Renal cortical epithelial cell (primary cell): ENCODE results near the gene PTPN7. TPM values are rescaled to one million over a fixed set of nuclear protein-coding genes. Genes with fewer than 3 reads are reported as not detected.
"Not testable (repeated sequence)": the region's sequence is repeated elsewhere in the genome, so short reads cannot be mapped to it uniquely, and the experiment has no call there.

Experiments
- DNase-seq: peaks from one replicate; pipeline ENCODE4 v3.0.0-alpha.2; 2011; ENCODE audit warnings: low read depth
- total RNA-seq: library from RNA; depleted of rRNA; stranded (reverse); fragments of >200 nt; gene quantifications from 2 replicates; pipeline ENCODE4 v1.2.3, GENCODE V29; 2014

PTPN7 gene
- total RNA-seq, 1 donor from 2014 or later: not detected

- no peak for DNase-seq
Measured at GRCh38 chr1:202189918-202190715, 29.7 kb upstream of the PTPN7 start.

- DNase-seq: peak; percentile 21
Measured at GRCh38 chr1:202189001-202189790, 28.8 kb upstream of the PTPN7 start.

GRCh38 chr1:202187697-202188407 lies 27.4 kb upstream of the PTPN7 start:
- DNase-seq: no peak

DNA sequence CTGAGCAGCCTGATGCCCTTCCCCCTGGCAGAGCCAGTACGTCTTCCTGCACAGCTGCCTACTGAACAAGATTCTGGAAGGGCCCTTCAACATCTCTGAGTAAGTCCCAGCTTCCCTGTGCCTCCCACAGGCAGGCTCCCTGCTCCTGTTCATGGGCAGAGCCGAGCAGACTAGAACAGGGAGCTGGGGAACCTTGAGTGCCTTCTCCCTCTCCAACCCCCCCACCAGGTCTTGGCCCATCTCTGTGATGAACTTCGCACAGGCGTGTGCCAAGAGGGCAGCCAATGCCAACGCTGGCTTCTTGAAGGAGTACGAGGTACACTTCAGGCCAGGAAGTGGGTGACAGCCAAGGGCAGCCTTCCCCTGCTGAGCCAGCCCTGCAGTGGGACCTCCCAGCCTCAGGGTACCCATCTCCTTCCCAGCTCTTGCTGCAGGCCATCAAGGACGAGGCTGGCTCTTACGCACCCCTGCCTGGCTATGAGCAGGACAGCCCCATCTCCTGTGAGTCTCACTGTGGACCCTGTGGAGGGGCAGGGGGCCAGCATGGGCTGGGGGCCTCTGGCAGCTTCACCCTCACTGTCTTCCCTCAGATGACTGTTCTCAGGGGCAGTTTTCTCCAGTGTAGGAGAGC lies 26.8 kb upstream of the PTPN7 start:
- DNase-seq: no peak

DNA sequence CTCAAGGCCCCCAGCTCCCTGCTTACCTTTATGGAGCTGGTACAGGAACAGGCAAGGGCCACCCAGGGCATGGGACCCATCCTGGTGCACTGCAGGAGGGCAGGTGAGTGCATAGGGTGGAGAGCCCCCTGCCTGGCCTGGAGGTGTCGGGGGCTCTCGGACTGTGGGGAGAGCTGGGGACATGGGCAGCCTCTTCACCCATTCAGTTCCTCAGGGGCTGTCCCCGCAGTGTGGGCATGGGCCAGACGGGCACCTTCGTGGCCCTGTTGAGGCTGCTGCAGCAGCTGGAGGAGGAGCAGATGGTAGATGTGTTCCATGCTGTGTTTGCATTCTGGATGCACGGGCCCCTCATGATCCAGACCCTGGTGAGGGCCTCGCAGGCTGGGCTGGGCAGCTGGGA lies 25.9 kb upstream of the PTPN7 start:
- DNase-seq: no peak

DNA sequence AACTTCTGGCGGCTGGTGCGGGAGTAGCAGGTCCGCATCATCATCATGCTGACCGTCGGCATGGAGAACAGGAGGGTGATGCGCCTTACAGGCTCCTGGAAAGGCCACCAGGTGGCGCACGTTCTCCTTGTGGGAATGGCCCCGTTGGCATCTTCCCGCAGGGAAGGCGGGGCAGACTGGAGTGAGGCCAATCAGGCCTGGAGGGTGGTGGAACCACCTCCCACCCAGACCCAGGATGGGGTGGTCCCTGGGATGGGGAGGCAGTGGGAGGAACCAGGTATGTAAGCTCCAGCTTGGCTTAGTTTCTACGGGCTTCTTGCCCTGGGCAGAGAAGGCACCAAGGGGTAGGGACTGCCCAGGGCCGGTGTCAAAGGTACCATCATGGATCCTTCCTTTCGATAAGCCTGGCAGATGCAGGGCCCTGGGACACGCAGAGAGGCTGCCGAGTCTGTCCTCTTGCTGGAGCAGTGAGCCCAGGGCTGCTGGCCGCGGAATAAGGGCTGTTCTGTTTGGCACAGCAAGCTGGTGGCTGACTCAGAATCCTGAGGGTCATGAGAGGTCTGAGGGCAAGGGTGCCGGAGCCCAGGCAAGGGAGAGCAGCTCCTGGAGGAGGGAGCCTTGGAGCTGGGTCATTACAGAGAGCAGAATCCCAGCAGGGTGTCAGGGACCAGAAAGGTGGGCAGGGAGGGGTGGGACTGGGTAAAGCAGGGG lies 24.5 kb upstream of the PTPN7 start:
- DNase-seq: peak; percentile 57

GRCh38 chr1:202182040-202182877 lies 21.9 kb upstream of the PTPN7 start:
- DNase-seq: no peak

GRCh38 chr1:202181586-202181985 lies 21.2 kb upstream of the PTPN7 start:
- no peak for DNase-seq

DNA sequence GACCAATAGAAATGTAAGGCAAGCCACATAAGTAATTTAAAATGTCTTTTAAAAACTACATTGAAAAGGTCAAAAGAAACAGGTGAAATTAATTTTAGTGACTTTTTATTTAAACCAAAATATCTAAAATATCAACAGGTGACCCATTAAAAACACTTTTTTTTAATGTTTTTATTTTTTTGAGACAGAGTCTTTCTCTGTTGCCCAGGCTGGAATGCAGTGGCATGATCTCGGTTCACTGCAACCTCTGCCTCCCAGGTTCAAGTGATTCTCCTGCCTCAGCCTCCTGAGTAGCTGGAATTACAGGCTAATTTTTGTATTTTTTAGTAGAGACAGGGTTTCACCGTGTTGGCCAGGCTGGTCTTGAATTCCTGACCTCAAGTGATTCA lies 20.3 kb upstream of the PTPN7 start:
- not testable (repeated sequence) for DNase-seq

GRCh38 chr1:202179828-202180750 lies 19.7 kb upstream of the PTPN7 start:
- no peak for DNase-seq

DNA sequence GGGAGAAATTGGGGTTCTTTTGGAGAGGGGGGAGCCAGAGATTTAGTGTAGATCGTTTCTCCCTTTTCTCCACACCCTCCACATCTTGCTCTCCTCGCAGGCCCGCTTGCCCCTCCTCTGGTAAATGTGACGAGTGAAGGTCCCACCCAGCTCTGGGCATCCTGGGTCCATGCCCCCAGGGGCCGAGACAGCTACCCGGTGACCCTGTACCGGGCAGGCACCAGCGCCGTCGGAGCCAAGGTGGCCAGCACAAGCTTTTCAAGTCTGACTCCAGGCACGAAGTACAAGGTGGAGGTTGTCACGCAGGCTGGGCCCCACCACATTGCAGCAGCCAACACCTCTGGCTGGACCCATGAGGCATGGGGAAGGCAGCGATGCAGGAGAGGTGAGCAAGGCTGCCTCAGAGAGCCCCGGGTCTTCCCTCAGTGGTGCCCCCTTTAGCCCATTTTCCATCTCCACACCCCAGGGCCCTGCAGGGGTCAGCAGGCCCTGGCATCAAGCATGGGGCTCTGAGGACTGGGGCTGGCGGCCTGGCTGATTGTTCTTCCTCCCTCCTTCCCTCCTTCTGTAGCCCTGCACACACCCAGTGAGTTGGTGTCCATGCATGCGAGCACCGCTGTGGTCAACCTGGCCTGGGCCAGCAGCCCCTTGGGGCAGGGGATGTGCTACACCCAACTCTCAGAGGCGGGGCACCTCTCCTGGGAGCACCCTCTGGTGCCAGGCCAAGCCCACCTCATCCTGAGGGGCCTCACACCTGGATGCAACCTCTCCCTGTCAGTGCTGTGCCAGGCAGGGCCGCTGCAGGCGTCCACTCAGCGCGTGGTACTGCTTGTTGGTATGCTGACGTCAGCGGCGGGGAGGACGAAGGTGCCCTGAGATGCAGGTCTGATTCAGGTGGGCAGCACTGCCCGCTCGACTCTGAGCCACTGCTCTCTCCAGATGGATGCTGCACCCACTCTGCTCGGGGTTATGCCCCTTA lies 16.8 kb upstream of the PTPN7 start:
- no peak for DNase-seq

GRCh38 chr1:202173993-202174392 lies 13.6 kb upstream of the PTPN7 start:
- DNase-seq: no peak

GRCh38 chr1:202172015-202172355 lies 11.6 kb upstream of the PTPN7 start:
- DNase-seq: no peak

- no peak for DNase-seq
Measured at GRCh38 chr1:202171292-202172014, 11.1 kb upstream of the PTPN7 start.

DNA sequence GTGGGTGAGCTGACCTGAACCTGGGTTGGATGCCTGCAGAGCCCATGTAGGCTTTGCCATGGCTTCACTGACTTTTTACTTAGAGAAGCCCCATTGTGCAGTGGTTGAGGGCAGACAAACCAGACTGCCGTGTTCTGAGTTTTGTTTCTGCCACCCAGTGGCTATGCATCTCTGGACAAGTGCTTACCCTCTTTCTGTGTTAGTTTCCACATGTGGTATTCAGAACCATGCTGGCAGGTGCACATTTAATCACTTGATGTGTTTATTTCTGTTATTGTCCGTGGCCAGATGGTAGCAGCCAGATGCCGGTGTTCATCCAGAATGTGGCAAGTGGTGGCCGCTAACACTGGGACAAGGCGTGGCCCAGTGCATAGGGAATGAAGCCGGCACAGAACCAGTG lies 10.3 kb upstream of the PTPN7 start:
- DNase-seq: no peak

DNA sequence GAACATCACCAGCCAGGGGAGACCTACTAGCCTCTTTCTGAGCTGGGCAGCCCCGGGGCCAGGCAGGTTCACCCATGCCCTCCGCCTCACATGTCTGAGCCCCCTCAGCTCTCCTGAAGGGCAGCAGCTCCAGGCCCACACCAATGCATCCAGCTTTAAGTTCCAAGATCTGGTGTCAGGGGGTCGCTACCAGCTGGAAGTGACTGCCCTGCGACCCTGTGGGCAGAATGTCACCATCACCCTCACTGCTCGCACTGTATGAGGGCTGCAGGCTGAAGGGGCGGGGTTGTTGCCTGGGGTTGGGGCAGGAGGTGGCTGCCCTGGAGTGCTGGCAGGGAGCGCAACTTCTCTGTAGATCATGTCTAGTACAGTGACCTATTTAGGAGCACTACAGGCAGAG lies 8.5 kb upstream of the PTPN7 start:
- no peak for DNase-seq

GRCh38 chr1:202167708-202168415 lies 7.5 kb upstream of the PTPN7 start:
- no peak for DNase-seq
